K562 (cell line): ENCODE data around the gene PET100. TPM values are rescaled to one million over a fixed set of nuclear protein-coding genes. Genes with fewer than 3 reads are reported as not detected.

Experiments
- ARID3B ChIP-seq: fragments of 250-450 bp; sonication (Bioruptor Pico); IDR thresholded peaks from 2 replicates; pipeline ENCODE4 v1.4.0; 2020; ENCODE audit warnings: borderline replicate concordance
- ATF4 ChIP-seq: fragments of 450-650 bp; formaldehyde crosslinking; IDR thresholded peaks from 2 replicates; pipeline ENCODE4 v1.4.0; 2022; ENCODE audit warnings: mild to moderate bottlenecking, moderate library complexity
- ATF6 ChIP-seq: sonication (generic); formaldehyde crosslinking; IDR thresholded peaks from 2 replicates; pipeline ENCODE4 v1.4.0; 2020; ENCODE audit warnings: mild to moderate bottlenecking, missing genetic modification reagents
- DLX4 ChIP-seq: fragments of 250-450 bp; sonication (Bioruptor Pico); IDR thresholded peaks from 2 replicates; pipeline ENCODE4 v1.6.1; 2021; ENCODE audit warnings: mild to moderate bottlenecking
- FOS ChIP-seq: IDR thresholded peaks from 3 replicates; pipeline ENCODE4 v1.6.1; 2011; ENCODE audit not compliant: insufficient read length; ENCODE audit errors: extremely low read depth
- HIVEP1 ChIP-seq: fragments of 250-450 bp; sonication (Bioruptor Pico); IDR thresholded peaks from 2 replicates; pipeline ENCODE4 v1.4.0; 2020; ENCODE audit warnings: mild to moderate bottlenecking
- HNRNPLL ChIP-seq: fragments of 200-400 bp; formaldehyde crosslinking; IDR thresholded peaks from 2 replicates; pipeline ENCODE4 v1.6.1; 2017; ENCODE audit warnings: low read length, low read depth, mild to moderate bottlenecking; ENCODE audit not compliant: poor library complexity, severe bottlenecking
- OTX1 ChIP-seq: fragments of 450-650 bp; formaldehyde crosslinking; IDR thresholded peaks from 2 replicates; pipeline ENCODE4 v1.4.0; 2022; ENCODE audit warnings: mild to moderate bottlenecking
- RBM14 ChIP-seq: fragments of 200-400 bp; formaldehyde crosslinking; IDR thresholded peaks from 2 replicates; pipeline ENCODE4 v1.6.1; 2018; ENCODE audit warnings: low read depth, mild to moderate bottlenecking, low read length, moderate library complexity, borderline replicate concordance; ENCODE audit not compliant: insufficient read depth
- ZKSCAN1 ChIP-seq: fragments of 150-350 bp; IDR thresholded peaks from 2 replicates; pipeline ENCODE4 v1.6.1; 2016; ENCODE audit warnings: low read depth, low read length
- ZNF165 ChIP-seq: fragments of 250-450 bp; sonication (Bioruptor Pico); IDR thresholded peaks from 2 replicates; pipeline ENCODE4 v1.4.0; 2020; ENCODE audit warnings: borderline replicate concordance
- ZNF217 ChIP-seq: sonication (generic); formaldehyde crosslinking; IDR thresholded peaks from 2 replicates; pipeline ENCODE4 v1.8.0; 2022; ENCODE audit warnings: mild to moderate bottlenecking, missing genetic modification reagents
- ZNF318 ChIP-seq, 2 experiments: fragments of 450-650 bp; IDR thresholded peaks; 2 replicates each; pipeline ENCODE4 v1.6.1; 2016; ENCODE audit warnings: mild to moderate bottlenecking in 2 of 2, borderline replicate concordance in 1 of 2, low read depth in 1 of 2, moderate library complexity in 1 of 2
- polyA plus RNA-seq, 8 experiments: library from polyadenylated mRNA; depleted of rRNA in 4 of 8; stranded (reverse) in 5 of 8; unstranded in 3 of 8; fragments of >200 nt; fragmentation: Nextera tagmentation in 2 of 8; fragmentation: Illumina TruSeq in 1 of 8; extraction: Ambion mirVana in 2 of 8; extraction: Trizol in 1 of 8; gene quantifications; 2 replicates each; pipeline versions ENCODE4 v1.2.1 to v1.2.3, GENCODE V29; 2011 to 2014; ENCODE audit warnings: inconsistent platforms in 1 of 8, missing spikeins in 1 of 8
- total RNA-seq, 7 experiments: library from RNA; depleted of rRNA in 6 of 7; stranded (reverse); fragments of >200 nt in 6 of 7; fragmentation: Illumina TruSeq in 2 of 7; extraction: Trizol in 2 of 7; gene quantifications; 2 replicates each; pipeline versions ENCODE4 v1.2.1 to v1.2.3, GENCODE V29; 2011 to 2021; ENCODE audit warnings: low replicate concordance in 1 of 7

The PET100 gene
- total and polyA plus RNA-seq, 9 of the 15 experiments (the other 6 are each of a cell fraction or from before 2014, with no cell fraction given) = 62.3 to 351 (median 98.3) TPM

GRCh38 chr19:7605490-7606222 lies 23.9 kb upstream of the PET100 start (continued):
- TF ChIP-seq ATF4 (CRISPR knock-in tag) (no peak), HIVEP1 (CRISPR knock-in tag) (no peak), ZNF318 (IDR thresholded peaks at IDR 0.05; ENCODE audit: borderline replicate concordance in 1 of 2, low read depth in 1 of 2) (no peak), HNRNPLL (no peak), FOS (peak; percentile 11), RBM14 (no peak), ZNF217 (no peak), ARID3B (CRISPR knock-in tag) (no peak), OTX1 (CRISPR knock-in tag) (peak; percentile 68), ATF6 (CRISPR knock-in tag) (no peak), DLX4 (no peak), ZNF165 (CRISPR knock-in tag) (no peak), ZKSCAN1 (no peak)
